AG08395 (cell line): ENCODE results near the gene ALS2CL.
"Not testable (repeated sequence)": the region's sequence is repeated elsewhere in the genome, so short reads cannot be mapped to it uniquely, and the experiment has no call there.

Source experiments
- DNase-seq: peaks from one replicate; pipeline ENCODE4 v3.0.0; 2012; ENCODE audit warnings: mixed read lengths, low spot score

Gene ALS2CL

DNA sequence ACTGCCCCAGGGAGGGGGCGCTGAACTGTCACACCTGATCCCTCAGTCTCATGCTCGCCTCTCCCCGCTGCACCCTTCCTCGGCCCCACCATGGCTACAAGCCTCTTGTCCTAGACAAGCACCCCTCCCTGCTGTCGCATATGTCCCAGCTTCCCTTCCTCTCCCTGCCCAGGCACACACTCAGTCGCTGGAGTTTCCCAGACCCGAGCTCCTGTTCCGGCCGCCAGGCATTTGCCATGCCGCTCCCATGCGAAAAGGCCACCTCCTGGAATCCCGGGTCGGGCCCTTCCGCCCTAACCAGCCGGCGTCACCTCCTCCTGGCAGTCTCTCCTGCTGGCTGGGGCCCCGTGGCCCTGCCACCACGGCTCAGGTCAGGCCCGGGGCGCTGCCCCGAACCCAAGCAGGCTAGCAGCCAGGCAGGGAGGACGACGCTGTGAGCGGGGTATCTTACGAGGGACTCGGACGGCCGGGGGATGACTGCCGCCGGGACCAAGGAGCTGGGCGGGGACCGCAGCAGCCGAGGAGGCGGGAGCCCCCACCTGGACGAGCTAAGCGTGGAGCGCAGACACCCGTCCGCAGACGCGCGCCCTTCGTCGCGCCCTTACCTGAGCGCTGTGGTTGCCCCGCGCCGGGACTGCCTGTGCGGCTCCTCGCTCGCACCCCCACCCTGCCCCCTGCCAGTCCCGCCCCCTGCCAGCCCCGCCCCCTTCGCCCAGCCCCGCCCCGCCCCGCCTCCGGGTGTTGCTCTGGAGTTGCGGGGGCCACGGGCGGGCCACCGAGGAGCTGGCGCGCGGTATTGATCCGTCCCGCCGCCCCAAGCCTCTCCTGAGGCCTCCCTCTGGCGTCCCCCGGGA, at the start of gene ALS2CL:
TSS of gene ALS2CL (minus strand) at position 642 of the 854 bp plus-strand sequence. CDS start 4,239 bp downstream, outside the sequence.
- peak; percentile 80 for DNase-seq

GRCh38 chr3:46742992-46743585, 49.6 kb upstream of the ALS2CL start:
- DNase-seq, result no peak

- DNase-seq, result not testable (repeated sequence)
Measured at GRCh38 chr3:46739565-46739964, 46.1 kb upstream of the ALS2CL start.

DNA sequence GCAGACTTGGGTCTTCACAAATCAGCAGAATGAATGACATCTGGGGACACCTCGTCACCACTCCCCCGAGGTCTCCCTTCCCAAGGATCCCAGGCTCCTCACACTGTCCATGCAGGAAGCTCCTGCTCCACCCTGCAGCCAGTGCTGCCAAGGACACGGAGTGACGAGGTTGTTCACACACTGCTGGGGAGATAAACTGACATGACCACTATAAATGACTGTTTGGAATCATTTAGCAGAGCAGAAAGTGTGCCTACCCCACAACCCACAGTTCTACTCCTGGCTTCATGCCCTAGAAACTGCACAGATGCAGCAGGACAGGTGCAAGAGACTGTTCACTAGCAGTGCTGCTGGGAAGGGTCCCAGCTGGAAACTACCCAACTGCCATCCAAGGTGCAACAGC, 43.9 kb upstream of the ALS2CL start:
- DNase-seq, result no peak

DNA sequence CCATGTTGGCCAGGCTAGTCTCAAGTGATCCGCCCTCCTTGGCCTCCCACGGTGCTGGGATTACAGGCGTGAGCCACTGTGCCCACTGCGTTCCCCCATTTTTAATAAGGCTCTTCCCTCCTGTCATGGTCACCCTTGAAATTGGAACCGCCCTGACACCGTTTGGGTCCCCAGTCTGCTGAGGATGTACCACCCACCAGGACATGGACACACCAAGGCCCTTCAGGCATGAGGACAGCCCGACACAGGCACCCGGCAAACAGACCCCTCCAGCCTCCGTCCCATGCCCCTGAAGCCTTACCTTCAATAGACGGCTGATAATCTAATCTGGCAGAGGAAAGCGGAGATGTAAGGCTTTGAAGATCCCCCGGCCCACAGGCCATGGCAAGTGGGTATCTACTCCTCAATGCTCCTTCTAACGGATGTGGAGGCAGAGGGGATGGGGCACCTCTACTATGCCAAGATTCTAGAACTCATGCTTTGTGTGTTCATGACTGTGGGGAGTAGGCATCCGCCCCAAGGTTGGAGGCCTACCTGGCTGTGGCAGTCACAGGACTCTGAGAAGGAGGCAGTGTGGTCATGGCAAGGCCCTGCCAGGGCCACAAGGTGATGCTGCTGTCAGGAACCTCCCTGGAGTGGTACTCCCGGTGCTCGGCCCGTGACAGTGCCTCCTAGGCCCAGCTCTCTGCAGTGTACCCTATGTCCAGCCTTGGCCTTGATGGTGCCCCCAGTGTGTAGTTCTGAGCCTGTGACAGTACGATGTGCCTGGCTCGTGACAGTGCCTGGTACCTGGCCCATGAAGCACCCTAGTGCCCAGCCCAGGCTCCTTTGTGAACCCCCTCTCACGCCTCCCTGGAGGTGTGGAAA, 42.8 kb upstream of the ALS2CL start:
- no peak for DNase-seq

DNA sequence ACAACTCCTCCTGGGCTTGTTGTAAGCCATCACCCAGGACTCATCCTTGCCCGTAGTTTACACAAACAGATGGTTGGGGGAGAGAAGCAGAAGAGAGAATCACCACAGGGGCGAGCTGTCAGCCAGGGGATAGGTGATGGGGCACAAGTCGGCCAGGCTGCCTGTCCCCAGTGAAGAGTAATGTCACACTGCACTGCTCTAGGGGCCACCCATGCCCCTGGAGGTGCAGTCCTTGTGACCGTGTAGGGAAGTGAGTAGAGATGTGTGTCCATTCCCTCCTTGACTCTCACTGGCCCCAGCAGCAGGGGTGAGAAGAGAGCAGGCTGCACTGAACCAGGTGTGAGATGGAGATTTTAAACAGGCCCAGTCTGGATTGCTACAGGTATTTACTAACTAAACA, 41.3 kb upstream of the ALS2CL start:
- DNase-seq, result no peak

DNA sequence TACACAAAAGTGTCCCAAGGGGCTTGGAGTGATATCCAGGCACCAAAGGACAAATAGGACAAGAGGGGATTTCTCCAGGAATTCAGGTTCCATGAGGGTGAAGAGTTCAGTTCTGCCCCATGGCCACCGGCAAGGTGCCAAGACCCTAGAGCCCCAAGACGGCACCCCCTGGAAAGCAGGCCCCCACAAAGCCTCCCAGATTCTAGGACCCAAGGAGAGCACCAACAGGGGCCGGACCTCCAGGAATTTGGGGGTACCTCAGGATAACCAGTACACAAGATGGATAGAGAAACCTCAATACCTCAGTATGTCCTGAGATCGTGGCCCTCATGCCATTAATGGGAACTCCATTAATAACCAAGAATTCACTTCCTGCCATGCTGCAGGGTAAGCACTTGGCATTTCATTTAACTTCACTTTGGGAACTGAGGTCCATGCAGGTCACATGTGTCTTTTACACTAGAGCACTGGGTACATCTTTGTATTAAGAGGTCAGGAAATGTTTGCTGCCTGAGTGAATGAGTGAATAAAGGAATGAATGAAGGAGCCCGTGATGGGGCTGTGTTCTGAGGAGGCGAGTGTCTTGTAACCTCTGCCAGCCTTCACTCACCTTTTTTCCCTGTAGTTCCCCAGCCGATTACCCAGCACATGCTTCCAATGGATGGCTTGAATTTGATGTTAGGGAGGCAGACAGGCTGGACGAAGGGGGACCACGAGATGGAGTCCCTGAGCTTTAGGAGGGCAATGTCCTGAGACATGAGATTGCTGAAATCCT, 39.7 kb upstream of the ALS2CL start:
- DNase-seq, result peak; percentile 21

- DNase-seq, result no peak
Measured at GRCh38 chr3:46731795-46732194, 38.3 kb upstream of the ALS2CL start.

DNA sequence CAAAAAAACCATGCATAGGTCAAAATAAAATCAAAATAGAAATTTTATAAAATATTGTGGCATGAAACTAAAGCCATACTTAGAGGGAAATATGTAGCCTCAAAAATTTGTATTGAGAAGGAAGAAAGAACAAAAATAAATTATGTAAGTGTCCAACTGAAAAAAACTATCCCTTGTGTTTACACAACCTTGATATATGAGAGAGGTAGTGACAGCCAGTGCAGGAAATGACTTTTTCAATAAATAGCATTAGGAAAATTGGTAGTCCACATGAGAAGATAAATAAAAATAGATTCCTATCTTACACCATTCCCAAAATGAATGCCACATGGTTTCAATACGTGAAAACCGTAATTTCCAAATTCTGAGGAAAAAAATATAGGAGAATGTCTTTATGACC, 37.3 kb upstream of the ALS2CL start:
- no peak for DNase-seq

- no peak for DNase-seq
Measured at GRCh38 chr3:46729038-46729437, 35.6 kb upstream of the ALS2CL start.

DNA sequence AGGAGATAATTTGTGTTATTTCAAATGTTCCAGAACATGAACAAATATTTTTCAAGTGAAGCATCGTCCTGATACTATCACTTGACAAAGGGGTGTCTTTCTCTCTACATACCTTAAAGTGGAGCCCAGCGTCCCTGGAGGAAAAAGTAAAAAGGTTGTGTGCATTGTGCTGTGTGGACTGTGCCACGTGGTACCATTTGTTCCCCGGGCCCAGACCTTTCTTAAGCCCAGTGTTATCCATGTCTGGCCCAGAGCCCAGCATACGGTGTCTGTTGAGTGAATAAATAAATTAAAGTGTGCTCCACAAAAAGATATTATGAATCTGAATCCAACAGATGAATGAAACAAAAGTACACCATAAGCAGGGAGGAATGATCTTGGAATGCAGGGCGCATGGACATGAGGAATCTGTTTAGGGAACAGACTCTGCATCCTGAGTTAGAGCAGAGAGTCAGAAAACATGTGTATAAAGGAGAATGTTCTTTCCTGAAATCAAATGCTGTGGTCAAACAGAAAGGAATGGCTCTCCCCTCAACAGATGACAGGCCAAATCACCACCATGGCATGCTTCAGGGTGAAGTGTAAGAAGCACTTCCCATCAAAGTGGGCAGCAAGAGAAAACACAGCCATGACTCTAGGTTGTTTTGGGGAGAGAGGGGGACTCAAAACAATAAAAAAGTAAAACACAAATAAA, 32.3 kb upstream of the ALS2CL start:
- DNase-seq, result no peak

DNA sequence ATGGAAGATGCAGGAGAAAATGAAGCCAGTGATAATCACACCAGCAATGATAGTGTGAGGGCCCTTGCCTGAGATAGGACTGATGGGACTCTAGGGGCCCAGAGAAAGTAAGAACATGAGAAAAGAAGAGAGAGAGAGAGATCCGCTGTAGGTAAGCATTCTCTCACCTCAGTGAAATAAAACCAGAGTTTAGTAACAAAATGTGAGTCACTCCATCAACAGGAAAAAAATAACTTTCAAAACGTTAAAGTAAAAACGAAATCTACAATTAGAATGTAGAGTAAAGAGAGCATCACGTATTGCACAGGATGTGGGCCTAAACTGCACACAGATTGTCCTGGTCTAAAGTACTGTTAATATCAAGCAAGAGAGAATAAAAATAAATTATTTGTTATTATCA, 30.9 kb upstream of the ALS2CL start:
- no peak for DNase-seq

DNA sequence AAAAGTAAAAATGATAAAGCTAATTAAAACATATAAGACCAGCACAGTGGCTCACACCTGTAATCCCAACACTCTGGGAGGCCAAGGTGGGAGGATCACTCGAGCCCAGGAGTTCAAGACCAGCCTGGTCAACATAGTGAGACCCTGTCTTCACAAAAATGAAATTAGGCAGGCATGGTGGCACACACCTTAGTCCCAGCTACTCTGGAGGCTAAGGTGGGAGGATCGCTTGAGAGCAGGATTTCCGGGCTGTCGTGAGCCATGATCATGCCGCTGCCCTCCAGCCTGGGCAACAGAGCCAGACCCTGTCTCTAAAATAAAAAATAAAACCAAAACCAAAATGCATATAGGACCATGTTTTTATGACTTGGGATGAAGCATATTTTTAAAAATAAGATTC, 29.0 kb upstream of the ALS2CL start:
- DNase-seq, result no peak

DNA sequence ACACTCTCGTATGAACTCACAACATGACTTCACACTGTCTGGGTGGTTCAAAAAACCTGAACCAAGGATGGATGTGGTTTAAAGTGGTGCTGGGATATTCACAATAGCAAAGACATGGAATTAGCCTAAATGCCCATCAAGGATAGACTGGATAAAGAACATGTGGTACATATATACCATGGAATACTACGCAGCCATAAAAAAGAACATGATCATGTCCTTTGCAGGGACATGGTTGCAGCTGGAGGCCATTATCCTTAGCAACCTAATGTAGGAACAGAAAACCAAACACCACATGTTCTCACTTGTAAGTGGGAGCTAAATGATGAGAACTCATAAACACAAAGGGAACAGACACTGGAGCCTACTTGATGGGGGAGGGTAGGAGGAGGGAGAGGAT, 27.5 kb upstream of the ALS2CL start:
- no peak for DNase-seq

DNA sequence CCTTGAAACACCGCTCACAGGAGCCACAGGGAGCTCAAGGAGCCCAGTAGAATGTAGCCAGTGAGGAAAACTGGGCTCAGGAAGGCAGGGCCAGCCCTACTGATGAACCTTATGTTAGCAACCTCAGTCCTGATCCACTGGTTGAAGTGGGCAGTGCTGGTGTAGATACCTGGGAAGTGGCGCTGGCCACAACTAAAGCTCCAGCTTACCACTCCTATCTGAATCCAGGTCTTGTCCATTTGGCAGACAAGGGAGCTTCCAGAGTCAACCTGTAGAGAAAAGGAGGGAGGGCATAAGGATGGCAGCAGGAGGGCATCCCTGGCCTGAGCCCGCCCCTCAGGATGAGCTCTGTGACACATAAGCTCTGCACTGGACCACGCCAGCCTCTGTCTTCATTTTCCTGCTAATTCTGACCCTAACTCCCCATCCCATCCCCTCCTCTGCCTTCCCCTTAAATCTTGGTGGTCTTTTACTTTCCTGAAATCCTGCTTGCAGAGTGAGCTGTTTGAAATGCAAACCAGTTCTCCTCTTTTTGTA, 26.3 kb upstream of the ALS2CL start:
- DNase-seq, result no peak

DNA sequence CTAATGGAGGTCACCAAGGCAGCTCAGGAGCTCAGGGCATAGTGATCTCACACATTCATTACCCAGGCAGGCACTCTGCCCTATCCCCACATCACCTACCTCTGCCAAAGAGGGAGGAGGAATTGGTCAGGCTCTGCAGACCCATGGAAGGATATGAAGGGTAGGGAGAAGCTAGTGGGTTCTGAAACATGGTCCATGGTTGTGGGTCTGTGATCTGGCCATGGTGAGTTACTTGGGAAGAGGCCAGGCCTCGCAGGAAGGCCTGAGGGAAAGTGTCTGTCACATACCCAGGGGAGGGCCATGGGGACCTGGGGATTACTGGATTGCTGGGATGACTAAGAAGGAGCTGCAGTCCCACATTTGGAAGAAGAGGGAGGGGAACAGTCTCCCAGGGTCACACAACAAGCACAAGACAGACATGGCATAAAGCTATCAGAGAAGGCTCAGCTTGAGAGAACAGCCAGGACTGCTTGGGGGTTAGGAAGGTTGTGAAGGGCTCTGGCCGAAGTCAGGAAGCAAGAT, 25.6 kb upstream of the ALS2CL start:
- no peak for DNase-seq

DNA sequence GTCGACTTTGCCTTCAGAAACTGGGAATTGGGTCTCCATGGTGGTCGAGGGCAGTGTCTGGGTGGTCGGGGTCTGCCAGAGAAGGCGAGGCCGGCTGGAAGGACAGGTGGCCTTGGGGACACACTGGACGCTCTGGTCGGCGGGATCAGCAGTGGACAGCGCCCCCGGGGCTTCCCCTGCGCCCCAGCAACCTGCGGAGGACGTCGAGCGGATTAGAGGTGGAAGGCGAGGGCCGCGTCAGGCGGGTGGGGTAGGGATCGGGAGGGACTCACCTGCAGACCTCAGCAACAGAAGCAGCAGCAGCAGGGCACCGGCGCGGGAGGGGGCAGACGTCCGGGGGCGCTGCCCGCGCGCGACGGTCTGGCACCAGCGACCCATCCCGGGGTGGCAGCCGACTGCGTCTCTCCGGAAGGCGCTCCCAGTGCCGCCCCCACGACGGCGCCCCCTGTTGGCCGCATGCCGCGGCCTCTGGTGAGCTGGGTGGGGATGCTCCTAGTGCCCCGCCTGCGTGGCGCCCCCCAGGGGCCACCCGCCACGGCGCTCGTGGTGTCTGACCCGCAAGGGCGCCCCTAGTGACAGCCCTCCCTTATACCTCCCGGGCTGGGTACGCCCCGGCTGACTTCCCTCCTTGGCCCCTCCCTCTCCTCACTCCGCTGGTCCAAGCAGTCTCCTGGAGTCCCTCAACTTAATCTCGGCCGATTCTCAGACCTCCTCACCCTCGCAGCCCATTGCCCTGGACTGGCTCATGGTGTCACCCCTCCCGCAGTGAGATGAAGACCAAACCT, 24.2 kb upstream of the ALS2CL start, which contains the start of gene PRSS50:
TSS of gene PRSS50 (minus strand) at position 423 of the 785 bp plus-strand sequence. CDS start at position 378, 45 bp downstream.
- no peak for DNase-seq

GRCh38 chr3:46716461-46717441, 23.3 kb upstream of the ALS2CL start:
- DNase-seq, result no peak
